Peyer's patch (tissue), 4 donors: ENCODE data around the gene C6orf163. TPM values are rescaled to one million over a fixed set of nuclear protein-coding genes. Genes with fewer than 3 reads are reported as not detected.
"Not testable (repeated sequence)": the region's sequence is repeated elsewhere in the genome, so short reads cannot be mapped to it uniquely, and the experiment has no call there.

Source experiments
- DNase-seq, 3 donors: peaks; one replicate each; pipeline ENCODE4 v3.0.0-alpha.2; 2017 to 2019
- H3K27ac ChIP-seq, 4 donors: fragments of 200-600 bp; sonication (generic); one replicate each; pipeline ENCODE4 v1.5.1; 2016 to 2019
- H3K27me3 ChIP-seq, 2 donors: fragments of 200-600 bp; sonication (generic); one replicate each; pipeline ENCODE4 v1.5.1; 2019
- H3K36me3 ChIP-seq, 3 donors: fragments of 200-600 bp; sonication (generic); one replicate each; pipeline ENCODE4 v1.5.1; 2016 to 2019
- H3K4me1 ChIP-seq, 4 donors: fragments of 200-600 bp; sonication (generic); one replicate each; pipeline ENCODE4 v1.5.1; 2016 to 2019
- H3K4me3 ChIP-seq, 4 donors: fragments of 200-600 bp; sonication (generic); 1 replicate in 3 of 4; 2 replicates in 1 of 4; pipeline ENCODE4 v1.5.1; 2016 to 2019; ENCODE audit warnings: mild to moderate bottlenecking in 1 of 4
- H3K9me3 ChIP-seq, 4 donors: fragments of 200-600 bp; sonication (generic); one replicate each; pipeline ENCODE4 v1.5.1; 2016 to 2019; ENCODE audit warnings: mild to moderate bottlenecking in 1 of 4
- POLR2A ChIP-seq, 2 donors: fragments of 450-650 bp; IDR thresholded peaks; one replicate each; pipeline ENCODE4 v1.5.1; 2017; ENCODE audit warnings: antibody characterized with exemption in 2 of 2, mild to moderate bottlenecking in 2 of 2, moderate library complexity in 2 of 2
- total RNA-seq, 4 donors: library from RNA; depleted of rRNA; stranded (reverse); fragments of >200 nt; gene quantifications; one replicate each; pipeline ENCODE4 v1.1.0, GENCODE V29; 2016
- TF ChIP-seq, protein P1 (sequence below), 6 experiments: fragments of 450-650 bp in 4 of 6; fragments of 200-600 bp in 2 of 6; sonication (generic) in 1 of 6; IDR thresholded peaks; one replicate each; pipeline ENCODE4 v1.5.1; 2017 to 2019; ENCODE audit warnings: antibody characterized with exemption in 6 of 6, mild to moderate bottlenecking in 3 of 6, moderate library complexity in 1 of 6

The C6orf163 gene
- 10 to 100 TPM in 1 of 4 donors, 1 to 10 TPM in 3; 5.4 to 13.2 (median 7.4) TPM for total RNA-seq

DNA sequence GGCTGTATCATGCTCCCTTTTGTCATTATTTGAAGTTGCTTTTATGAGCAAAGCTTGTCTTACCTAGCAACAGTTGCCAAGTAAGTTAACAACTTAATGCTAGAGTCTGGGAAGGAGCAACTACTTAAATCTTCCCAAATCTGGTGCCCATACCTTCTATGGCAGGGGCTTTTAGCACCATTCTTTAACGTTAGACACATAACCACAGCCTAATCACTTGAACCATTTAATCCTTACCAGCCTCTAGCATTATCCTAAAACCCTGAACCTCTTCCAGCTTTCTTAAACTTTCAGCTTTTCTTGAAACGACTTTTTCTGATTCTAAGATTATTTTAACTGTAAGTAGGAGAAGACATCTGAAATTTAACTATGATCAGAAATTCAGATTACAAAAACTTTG, at the start of gene C6orf163:
TSS of gene C6orf163 (plus strand) at position 83 of the 400 bp plus-strand sequence. CDS start at position 370, 287 bp downstream.
- Histone ChIP-seq H3K9me3 (no peaks in the 10 kb centered on the region), H3K27me3 (no peaks in the 10 kb centered on the region), H3K36me3 (no peaks in the 10 kb centered on the region), H3K4me3 (no peak within 1 kb of the TSS), H3K4me1 (no peaks in the 10 kb centered on the region), H3K27ac (no peak within 1 kb of the TSS)
- TF ChIP-seq, protein P1, sequence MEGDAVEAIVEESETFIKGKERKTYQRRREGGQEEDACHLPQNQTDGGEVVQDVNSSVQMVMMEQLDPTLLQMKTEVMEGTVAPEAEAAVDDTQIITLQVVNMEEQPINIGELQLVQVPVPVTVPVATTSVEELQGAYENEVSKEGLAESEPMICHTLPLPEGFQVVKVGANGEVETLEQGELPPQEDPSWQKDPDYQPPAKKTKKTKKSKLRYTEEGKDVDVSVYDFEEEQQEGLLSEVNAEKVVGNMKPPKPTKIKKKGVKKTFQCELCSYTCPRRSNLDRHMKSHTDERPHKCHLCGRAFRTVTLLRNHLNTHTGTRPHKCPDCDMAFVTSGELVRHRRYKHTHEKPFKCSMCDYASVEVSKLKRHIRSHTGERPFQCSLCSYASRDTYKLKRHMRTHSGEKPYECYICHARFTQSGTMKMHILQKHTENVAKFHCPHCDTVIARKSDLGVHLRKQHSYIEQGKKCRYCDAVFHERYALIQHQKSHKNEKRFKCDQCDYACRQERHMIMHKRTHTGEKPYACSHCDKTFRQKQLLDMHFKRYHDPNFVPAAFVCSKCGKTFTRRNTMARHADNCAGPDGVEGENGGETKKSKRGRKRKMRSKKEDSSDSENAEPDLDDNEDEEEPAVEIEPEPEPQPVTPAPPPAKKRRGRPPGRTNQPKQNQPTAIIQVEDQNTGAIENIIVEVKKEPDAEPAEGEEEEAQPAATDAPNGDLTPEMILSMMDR (IDR thresholded peaks at IDR 0.05) = no peak
- no peak for TF ChIP-seq POLR2A (IDR thresholded peaks at IDR 0.05)
- DNase-seq = no peak

DNA sequence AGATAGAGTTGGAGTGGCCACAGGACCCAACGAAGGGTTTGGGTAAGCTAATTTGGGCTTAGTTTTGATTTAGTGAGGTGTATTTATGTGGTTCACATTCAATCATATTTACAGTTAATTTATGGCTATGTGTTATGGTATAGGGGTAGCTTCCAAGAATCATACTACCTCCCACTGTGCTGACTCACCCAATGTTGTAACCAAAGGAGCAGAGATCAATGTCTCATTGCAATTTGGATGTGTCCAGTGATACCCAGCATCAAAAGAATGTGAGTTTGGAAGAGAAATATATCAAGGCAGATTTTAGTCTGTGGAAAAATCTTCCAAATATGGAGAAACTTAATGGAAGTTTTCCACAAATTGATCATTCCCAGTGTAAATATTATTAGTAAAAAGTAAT, 47.5 kb upstream of the C6orf163 start:
- TF ChIP-seq POLR2A (IDR thresholded peaks at IDR 0.05) = no peak
- TF ChIP-seq, protein P1 (IDR thresholded peaks at IDR 0.05) = no peak
- Histone ChIP-seq H3K4me1 (no peaks in the 10 kb centered on the region), H3K9me3 (no peaks in the 10 kb centered on the region), H3K36me3 (no peaks in the 10 kb centered on the region), H3K27me3 (no peaks in the 10 kb centered on the region), H3K27ac (no peak overlapping the region), H3K4me3 (no peak overlapping the region)
- DNase-seq = no peak

DNA sequence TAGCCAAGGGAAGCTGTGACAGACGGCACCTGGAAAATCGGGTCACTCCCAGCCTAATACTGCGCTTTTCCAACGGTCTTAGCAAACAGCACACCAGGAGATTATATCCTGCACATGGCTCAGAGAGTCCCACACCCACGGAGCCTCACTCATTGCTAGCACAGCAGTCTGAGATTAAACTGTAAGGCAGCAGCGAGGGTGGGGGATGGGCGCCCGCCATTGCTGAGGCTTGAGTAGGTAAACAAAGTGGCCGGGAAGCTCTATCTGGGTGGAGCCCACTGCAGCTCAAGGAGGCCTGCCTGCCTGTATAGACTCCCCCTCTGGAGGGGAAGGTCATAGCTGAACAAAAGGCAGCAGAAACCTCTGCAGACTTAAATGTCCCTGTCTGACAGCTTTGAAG, 43.3 kb upstream of the C6orf163 start:
- DNase-seq, H3K4me3 ChIP-seq, H3K27me3 ChIP-seq, H3K4me1 ChIP-seq, H3K36me3 ChIP-seq, H3K9me3 ChIP-seq, H3K27ac ChIP-seq: not testable (repeated sequence)

DNA sequence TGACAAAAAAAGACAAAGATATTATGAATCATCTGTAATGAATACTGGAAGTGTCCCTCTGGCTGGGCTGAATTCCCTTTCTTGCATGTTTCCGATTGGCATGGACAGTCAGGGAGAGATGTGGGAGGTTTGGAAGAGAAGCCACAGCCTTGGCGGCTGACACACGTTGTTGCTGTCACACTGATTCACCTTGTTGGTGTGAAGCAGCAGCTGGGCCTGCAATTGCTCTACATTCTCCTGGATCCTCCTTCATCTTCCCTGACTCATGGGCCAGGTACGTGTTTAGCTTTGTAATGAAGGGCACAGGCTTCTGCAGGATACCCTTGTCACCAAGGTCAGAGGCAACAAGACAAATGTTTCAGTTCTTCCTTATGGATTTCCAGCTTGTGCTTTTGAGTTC, 35.6 kb upstream of the C6orf163 start:
- H3K27ac ChIP-seq = no peak overlapping the region
- H3K4me3 ChIP-seq = no peak overlapping the region
- no peaks in the 10 kb centered on the region for H3K36me3 ChIP-seq
- DNase-seq = no peak
- H3K4me1 ChIP-seq = no peaks in the 10 kb centered on the region
- no peaks in the 10 kb centered on the region for H3K27me3 ChIP-seq
- TF ChIP-seq, protein P1 (IDR thresholded peaks at IDR 0.05) = no peak
- no peak for TF ChIP-seq POLR2A (IDR thresholded peaks at IDR 0.05)
- no peaks in the 10 kb centered on the region for H3K9me3 ChIP-seq

DNA sequence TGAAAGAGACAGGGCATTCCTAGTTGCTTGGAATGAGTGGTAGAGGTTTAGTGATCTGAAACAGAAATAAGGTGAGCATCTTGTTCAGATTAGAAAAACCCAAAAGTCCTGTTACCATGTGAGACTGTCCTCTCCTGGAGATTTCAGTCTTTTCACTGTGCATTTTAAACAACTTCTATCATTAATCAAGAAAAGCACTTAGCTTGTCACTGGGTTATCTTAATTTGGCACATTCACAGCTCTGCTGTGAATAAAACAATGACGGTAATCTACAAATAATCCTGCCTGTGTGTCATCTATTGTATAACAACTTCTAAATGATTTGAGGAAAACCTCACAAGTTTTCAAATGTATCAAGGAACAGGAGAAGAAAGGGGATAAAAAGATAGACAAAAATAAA, 31.8 kb upstream of the C6orf163 start:
- DNase-seq = no peak
- Histone ChIP-seq H3K36me3 (no peaks in the 10 kb centered on the region), H3K9me3 (no peaks in the 10 kb centered on the region), H3K27me3 (no peaks in the 10 kb centered on the region), H3K4me1 (no peaks in the 10 kb centered on the region), H3K27ac (no peak overlapping the region), H3K4me3 (no peak overlapping the region)
- no peak for TF ChIP-seq POLR2A (IDR thresholded peaks at IDR 0.05)
- TF ChIP-seq, protein P1 (IDR thresholded peaks at IDR 0.05) = no peak

DNA sequence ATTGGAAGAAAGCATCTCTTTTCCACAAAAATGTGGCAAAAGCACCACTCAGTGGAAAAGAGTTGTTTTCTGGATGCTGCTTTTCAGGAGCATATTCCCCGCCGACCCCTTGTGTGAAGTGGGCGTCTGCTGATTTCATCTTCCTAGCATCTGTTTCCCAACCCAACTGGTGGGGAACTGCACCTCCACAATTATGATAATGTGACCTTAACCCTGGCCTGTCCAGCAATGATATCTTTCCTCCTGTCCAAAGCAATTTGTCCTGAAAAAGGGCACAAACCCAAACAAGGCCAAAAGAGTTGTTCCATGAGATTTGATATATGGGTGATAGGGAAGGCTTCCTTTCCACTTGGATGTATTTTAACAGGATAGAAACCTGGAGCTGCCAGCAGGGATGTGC, 29.5 kb upstream of the C6orf163 start:
- Histone ChIP-seq H3K27me3 (no peaks in the 10 kb centered on the region), H3K36me3 (no peaks in the 10 kb centered on the region), H3K27ac (no peak overlapping the region), H3K4me3 (no peak overlapping the region), H3K4me1 (no peaks in the 10 kb centered on the region), H3K9me3 (no peaks in the 10 kb centered on the region)
- TF ChIP-seq, protein P1 (IDR thresholded peaks at IDR 0.05) = no peak
- TF ChIP-seq POLR2A (IDR thresholded peaks at IDR 0.05) = no peak
- no peak for DNase-seq
